Left renal cortex interstitium (tissue), 4 donors: ENCODE measurements around the gene NR2F1-AS1. TPM values are rescaled to one million over a fixed set of nuclear protein-coding genes. Genes with fewer than 3 reads are reported as not detected.
"Not testable (repeated sequence)": the region's sequence is repeated elsewhere in the genome, so short reads cannot be mapped to it uniquely, and the experiment has no call there.

Experiments used
- DNase-seq, 4 donors: peaks; one replicate each; pipeline ENCODE4 v3.0.0-alpha.2; 2013; ENCODE audit warnings: low read depth in 4 of 4, low spot score in 2 of 4, missing footprints in 1 of 4
- polyA plus RNA-seq, 4 donors: library from polyadenylated mRNA; unstranded; fragments of 120-200 nt; gene quantifications; one replicate each; pipeline ENCODE4 v1.2.1, GENCODE V29; 2013; ENCODE audit not compliant: insufficient read length in 4 of 4

Gene NR2F1-AS1
- polyA plus RNA-seq, 4 donors = 52.7 to 58.5 (median 55.7) TPM

GRCh38 chr5:93402451-93402850 lies 178.6 kb downstream of the NR2F1-AS1 start:
- no peak for DNase-seq

DNA sequence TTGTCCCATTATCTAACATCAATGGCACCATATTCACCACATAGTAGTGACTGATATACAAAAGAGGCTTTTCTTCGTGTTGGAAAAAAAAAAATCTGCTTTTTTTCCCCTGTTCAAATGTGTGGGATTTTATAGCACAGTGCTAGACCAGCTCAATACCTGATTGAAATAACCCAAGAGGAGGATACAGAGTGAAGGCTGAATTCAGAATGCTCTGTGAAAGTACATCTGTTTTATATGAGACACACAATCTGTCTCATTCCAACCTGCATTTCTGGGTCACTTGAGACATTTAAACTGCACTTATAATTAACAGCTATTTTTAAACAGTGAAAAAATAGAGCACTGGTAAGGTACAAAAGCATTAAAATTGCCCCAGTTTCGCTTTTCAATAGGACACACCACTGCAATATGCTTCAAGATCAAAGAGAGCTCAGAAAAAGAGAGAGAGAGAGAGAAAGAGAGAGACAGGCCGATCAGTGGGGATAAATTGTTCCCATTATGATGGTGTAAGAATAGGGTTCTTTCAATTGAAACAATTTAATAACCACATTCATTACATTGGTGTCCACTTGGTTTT lies 179.3 kb downstream of the NR2F1-AS1 start:
- DNase-seq = no peak

GRCh38 chr5:93399675-93400074 lies 181.3 kb downstream of the NR2F1-AS1 start:
- no peak for DNase-seq

- no peak for DNase-seq
Observed at GRCh38 chr5:93395971-93396379, 185.0 kb downstream of the NR2F1-AS1 start.

DNA sequence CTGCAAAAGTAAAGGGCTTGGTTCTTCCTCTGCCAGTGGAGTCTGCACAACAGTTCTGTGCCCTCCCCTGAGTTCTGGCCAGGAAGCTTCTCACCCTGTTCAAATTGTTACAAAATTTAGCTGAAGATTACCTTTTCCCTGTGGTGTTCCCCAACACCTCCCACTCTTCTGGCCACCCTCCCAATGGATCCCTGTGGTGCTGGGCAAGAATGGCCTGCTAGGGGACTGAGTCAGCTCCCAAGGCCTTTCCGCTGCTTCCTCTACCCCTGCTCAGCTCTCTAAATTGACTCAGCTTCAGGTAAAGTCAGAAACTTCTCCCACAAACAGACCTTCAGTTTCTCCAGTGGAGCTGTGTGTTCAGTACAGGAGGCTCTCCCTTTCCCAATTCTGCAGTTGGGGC lies 186.0 kb downstream of the NR2F1-AS1 start:
- no peak for DNase-seq

- DNase-seq = no peak
Observed at GRCh38 chr5:93394301-93394700, 186.7 kb downstream of the NR2F1-AS1 start.

- not testable (repeated sequence) for DNase-seq
Observed at GRCh38 chr5:93391169-93391568, 189.8 kb downstream of the NR2F1-AS1 start.

- DNase-seq = no peak
Observed at GRCh38 chr5:93385655-93386054, 195.4 kb downstream of the NR2F1-AS1 start.

- no peak for DNase-seq
Observed at GRCh38 chr5:93384995-93385394, 196.0 kb downstream of the NR2F1-AS1 start.

- DNase-seq = no peak
Observed at GRCh38 chr5:93384026-93384425, 197.0 kb downstream of the NR2F1-AS1 start.

- no peak for DNase-seq
Observed at GRCh38 chr5:93382188-93382825, 198.7 kb downstream of the NR2F1-AS1 start.

DNA sequence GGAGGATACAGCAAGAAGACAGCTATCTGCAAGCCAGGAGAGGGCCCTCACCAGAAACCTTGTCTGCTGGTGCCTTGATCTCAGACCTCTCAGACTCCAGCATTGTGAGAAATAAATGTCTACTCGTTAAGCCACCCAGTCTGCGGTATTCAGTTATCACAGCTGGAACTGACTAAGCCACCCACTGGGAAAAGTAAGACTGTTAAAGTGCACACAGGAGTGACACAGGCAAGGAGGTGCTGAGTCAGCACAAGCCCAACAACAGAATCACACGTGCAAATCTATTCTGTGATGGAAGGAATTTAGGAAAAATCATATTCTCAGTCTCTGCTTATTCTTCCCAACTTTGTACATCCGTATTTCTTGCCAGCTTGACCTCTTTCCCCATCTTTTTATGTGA lies 200.0 kb downstream of the NR2F1-AS1 start:
- no peak for DNase-seq

DNA sequence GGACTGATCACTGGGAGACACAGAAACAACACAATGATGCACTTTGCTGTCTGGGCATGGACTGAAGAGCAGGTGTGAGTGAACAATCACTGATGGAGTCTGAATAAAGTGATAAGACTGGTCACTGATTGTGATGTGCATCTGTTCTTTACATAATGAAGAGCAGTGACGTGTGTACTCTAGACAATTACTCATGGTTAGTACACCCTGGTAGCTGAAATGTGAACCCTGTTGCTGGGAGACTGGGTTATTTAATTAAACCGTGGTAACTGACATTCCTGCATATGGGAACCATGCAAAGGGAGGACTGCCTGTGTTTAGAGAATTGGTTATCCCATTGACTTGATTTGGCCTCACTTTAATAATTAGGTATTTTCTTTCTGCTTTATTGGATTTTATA lies 202.9 kb downstream of the NR2F1-AS1 start:
- DNase-seq = no peak

- no peak for DNase-seq
Observed at GRCh38 chr5:93371893-93372292, 209.1 kb downstream of the NR2F1-AS1 start.

- no peak for DNase-seq
Observed at GRCh38 chr5:93364378-93364777, 216.6 kb downstream of the NR2F1-AS1 start.

DNA sequence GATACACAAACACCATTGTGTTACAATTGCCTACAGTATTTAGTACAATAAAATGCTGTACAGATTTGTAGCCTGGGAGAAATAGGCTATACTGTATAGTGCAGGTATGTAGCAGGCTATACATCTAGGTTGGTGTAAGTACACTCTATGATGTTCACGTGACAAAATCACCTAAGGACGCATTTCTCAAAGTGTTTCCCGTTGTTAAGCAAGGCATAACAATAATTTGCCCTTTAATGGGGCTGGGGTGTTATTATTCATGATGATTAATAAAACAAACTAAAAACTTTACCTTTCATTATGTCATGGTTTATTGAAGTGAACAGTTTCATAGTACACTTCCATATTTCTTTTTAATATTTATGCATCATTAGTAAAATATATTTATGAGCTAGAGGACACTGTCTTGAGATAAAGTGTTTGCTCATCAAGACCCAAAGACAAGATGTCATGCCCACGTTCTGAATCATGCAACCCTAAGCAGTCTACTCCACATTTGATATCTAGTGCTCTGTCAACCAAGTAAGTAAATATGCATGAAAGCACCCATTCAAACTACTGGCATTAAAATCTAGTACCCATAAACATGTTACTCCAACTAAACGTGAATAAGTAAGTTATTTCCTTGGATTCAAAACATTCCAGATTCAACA lies 220.5 kb downstream of the NR2F1-AS1 start:
- no peak for DNase-seq

GRCh38 chr5:93359960-93360305 lies 221.1 kb downstream of the NR2F1-AS1 start:
- no peak for DNase-seq

Other genes starting within 250 kb of the NR2F1-AS1 start
- 100 to 1,000 TPM; 208 to 334 (median 267) TPM for gene NR2F1, start 2.0 kb upstream of the NR2F1-AS1 start, polyA plus RNA-seq
- under 1 TPM in 3 of 4 donors, not detected in 1; 0.01 to 0.09 (median 0.06) TPM for gene POU5F2, start 160.4 kb upstream of the NR2F1-AS1 start, polyA plus RNA-seq